GM18498 (cell line): ENCODE results near the gene GPBAR1.
"Not testable (repeated sequence)": the region's sequence is repeated elsewhere in the genome, so short reads cannot be mapped to it uniquely, and the experiment has no call there.

ENCODE experiments used
- ATAC-seq: cut with Tn5 transposase; IDR thresholded peaks from one replicate; pipeline ENCODE4 v1.9.1; 2021; ENCODE audit warnings: mild to moderate bottlenecking, moderate library complexity; ENCODE audit not compliant: unreplicated experiment

Gene GPBAR1

GRCh38 chr2:218306184-218306920 lies 45.5 kb downstream of the GPBAR1 start:
- ATAC-seq, result no peak

DNA sequence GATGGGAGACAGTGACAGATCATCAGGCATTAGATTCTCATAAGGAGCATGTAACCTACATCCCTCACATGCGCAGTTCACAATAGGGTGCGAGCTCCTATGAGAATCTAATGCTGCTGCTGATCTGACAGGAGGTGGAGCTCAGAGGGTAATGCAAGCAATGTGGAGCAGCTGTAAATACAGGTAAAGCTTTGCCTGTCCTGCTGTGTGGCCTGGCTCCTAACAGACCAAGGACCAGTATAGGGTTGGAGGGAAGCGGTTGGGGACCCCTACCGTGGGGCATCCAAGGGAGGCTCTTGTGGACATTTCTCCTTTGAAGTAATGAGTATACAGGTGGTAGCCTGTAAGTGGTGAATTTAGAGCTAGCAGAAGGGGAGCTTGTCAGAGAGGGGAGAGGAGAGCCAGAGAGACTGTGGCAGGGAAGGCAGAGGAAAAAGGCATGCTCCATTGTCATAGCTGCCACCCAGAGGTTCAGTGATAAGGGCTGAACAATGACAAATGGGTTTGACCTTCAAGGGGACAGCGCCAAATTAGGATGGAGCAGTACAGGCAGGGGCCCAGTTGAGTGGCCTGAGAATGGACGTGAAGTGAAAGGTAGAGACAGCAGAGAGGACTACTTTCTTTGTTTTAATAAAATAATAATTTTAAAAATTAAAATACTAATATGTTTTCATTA lies 46.7 kb downstream of the GPBAR1 start:
- no peak for ATAC-seq

- ATAC-seq, result no peak
Measured at GRCh38 chr2:218310853-218311540, 50.2 kb downstream of the GPBAR1 start.

DNA sequence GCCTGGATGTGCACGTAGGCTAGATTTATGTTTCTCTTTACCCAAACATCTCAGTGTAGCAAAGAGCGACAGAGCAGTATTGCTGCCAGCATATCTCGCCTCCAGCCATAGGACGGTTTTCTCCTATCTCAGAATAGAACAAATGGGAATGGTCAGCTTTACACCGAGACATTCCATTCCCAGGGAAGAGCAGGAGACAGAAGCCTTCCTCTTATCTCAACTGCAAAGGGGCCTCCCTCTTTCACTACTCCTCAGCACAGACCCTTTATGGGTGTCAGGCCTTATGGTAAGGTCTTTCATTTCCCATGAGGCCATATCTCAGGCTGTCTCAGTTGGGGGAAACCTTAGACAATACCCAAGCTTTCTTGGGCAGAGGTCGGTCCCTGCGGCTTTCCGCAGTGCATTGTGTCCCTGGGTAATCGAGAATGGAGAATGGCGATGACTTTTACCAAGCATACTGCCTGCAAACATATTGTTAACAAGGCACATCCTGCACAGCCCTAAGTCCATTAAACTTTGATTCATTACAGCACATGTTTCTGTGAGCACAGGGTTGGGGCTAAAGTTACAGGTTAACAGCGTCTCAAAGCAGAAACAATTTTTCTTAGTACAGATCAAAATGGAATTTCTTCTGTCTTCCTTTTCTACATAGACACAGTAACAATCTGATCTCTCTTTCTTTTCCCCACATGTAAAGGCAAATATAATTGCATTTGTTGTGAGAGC lies 50.9 kb downstream of the GPBAR1 start:
- ATAC-seq, result not testable (repeated sequence)

GRCh38 chr2:218312267-218312756 lies 51.5 kb downstream of the GPBAR1 start:
- ATAC-seq, result no peak

DNA sequence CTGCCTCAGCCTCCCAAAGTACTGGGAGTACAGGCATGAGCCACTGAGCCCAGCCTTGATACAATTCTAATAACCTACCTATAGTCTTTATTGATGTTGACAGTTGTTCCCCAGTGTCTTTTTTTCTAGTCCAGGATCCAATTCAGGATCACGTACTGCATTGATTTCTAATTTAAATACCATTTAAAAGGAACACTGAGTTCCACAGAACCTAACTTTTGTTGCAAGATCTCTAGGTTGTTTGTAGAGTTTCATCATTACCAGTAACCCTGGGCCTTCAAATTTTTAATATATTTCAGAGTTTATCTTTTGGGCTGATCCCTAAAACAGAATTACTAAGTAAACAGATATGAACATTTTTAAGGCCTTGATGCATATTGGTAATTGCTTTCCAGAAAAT lies 52.5 kb downstream of the GPBAR1 start:
- ATAC-seq, result no peak
